Fibroblast of skin of left quadriceps (primary cell): ENCODE results near the gene TRIM47.

Source experiments
- DNase-seq, 2 experiments: peaks; one replicate each; pipeline ENCODE4 v3.0.0-alpha.2; 2013; ENCODE audit warnings: low read depth in 2 of 2

Gene TRIM47

GRCh38 chr17:75832164-75832651, 46.2 kb downstream of the TRIM47 start:
- DNase-seq, result no peak

GRCh38 chr17:75831032-75831571, 47.3 kb downstream of the TRIM47 start:
- DNase-seq, result no peak

- DNase-seq, result no peak
These were observed 48.0 kb downstream of the TRIM47 start for GRCh38 chr17:75830164-75831031.

DNA sequence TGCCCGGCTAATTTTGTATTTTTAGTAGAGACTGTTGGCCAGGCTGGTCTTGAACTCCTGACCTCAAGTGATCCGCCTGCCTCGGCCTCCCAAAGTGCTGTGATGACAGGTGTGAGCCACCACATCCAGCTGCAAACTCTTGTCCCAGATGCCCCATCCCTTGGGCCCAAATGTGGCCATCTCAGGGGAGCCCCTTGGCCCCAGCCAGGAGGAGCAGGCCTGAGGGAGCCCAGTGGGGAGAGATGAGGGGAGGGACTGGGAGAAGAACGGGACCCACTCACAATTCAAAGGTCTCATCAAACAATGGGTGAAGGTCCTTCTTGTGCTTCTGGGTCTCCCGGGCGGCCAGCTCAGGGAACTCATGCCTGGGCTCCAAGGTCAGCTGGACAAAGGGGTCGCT, 48.6 kb downstream of the TRIM47 start:
- DNase-seq, result no peak

- DNase-seq, result no peak
These were observed 49.6 kb downstream of the TRIM47 start for GRCh38 chr17:75828741-75829140.

DNA sequence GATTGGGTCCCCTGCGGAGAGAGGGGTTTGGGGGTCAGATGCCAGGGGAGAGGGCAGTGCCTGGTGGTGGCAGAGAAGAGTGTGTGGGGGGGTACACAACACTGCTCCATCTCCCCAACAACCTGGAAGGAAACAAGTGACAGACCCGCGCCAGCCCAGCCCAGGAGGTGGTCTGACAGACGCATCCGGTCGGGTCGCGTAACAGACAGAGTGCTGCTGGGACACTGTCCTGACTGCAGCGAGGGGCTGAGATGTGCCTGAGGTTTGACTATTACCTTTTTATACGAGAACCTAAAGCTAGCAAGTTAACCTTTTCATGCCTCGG, 50.3 kb downstream of the TRIM47 start:
- no peak for DNase-seq

DNA sequence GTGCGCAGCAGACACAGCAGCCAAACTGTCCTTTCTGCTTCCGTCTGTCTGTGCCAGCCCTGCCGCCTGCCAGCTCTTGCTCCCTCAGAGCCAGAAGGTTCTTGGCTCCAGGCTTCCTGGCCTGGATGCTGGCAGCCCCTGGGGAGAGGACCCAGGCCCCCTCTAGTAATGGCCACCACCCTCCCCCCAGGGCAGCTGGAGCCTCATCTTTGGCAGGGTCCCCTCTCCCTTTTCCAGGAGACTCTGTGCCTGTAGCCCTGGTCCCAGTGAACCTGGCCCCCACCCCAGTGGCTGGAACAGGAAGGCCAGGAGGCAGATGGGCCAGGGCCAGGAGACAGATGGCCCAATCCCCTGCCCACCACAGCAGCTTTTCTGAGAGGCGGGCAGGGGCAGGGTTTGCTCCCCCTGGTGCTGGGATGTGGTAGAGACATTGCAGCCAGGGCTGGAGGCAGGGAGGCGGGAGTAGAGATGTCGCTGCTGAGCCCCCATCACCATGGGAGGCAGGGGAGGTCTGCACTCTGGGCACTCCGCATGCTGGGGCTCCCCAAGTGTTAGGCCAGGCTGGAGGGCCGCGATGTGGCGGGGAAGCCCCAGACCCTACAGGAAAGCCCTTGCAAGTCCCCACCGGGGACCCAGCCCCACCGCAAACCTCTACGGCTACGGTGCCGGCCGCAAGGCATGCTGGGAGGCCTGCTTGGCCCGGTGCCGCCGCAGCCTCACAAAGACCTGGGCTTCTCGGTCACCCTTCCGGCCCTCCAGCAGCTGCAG, 50.9 kb downstream of the TRIM47 start:
- peak in 1 of 2 experiments; percentile 32 for DNase-seq

GRCh38 chr17:75826561-75827307, 51.6 kb downstream of the TRIM47 start:
- DNase-seq, result no peak

DNA sequence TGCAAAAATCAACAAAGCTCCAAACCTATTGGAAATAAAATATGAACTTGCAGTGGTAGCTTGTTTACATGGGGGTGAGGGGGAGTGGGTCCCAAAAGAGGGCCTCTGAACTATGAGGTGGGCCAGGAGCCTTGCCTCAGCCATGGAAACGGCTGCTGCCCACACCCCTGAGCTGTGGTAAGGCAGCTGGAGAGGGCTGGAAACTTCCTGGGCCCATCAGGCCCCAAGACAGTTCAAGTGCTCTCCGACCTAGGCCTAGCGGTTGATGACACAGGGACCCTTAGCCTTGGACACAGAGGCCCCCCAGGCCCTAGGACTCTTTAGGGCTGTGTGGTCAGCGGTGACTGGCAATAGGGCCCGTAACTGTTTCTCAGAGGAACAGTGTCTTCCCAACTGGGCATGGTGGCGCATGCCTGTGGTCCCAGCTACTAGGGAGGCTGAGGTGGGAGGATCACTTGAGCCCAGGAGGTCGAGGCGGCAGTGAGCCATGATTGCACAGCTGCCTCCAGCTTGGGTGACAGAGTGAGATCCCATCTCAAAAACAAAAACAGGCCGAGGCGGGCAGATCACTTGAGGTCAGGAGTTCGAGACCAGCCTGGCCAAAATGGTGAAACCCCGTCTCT, 52.5 kb downstream of the TRIM47 start:
- DNase-seq, result no peak

DNA sequence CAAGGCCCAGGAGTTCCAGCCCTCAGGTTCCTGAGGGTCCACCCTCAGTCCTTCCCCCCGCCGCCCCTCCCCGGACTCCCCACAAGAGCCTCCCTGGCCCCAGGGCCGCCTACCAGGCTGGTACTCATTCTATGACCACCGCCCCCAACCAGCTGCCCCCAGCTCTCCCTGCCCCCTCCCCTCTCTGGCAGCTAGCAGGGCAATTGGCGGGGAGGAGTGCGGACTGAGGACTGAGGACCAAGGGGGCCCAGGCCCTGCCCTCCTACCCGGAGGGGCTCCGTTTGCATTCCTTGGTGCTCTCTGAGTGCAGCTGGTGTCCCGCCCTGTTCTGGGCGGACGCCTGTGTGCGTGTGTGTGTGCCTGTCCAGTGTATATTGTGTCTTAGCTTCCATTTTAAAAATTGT, 53.2 kb downstream of the TRIM47 start:
- no peak for DNase-seq

DNA sequence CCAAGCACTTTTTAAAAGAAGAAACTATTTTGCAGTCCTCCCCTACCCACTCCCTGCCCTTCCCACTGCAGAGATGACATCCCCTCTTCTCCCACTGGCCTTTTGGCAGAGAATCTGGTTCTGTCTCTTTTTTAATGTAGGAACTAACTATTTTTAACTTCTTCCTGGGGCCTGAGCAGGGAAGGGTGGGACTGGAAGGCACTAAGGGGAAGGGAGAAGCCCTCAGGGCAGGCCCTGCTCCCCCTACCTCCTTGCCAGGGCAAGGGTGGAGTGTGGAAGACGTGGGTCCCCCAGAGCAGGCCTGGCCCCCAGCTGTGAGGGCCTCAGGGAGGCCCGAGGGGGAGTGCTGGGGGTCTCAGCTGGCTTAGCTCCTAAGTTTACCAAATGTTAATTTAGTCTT, 53.7 kb downstream of the TRIM47 start:
- DNase-seq, result no peak
